Endothelial cell of umbilical vein (primary cell): Measurements from ENCODE around the gene TMC6.

Experiments
- EZH2 ChIP-seq: IDR thresholded peaks from 2 replicates; pipeline ENCODE4 v1.6.1; 2012; ENCODE audit warnings: borderline replicate concordance, low read depth, mild to moderate bottlenecking, moderate library complexity, low read length, inconsistent platforms; ENCODE audit not compliant: severe bottlenecking
- FOS ChIP-seq: IDR thresholded peaks from 2 replicates; pipeline ENCODE4 v1.6.1; 2011; ENCODE audit warnings: mild to moderate bottlenecking, low read length, moderate library complexity, borderline replicate concordance; ENCODE audit not compliant: insufficient read depth
- GATA2 ChIP-seq: IDR thresholded peaks from 2 replicates; pipeline ENCODE4 v1.7.0; 2011; ENCODE audit warnings: low read depth, mild to moderate bottlenecking, moderate library complexity, mixed read lengths, low read length; ENCODE audit not compliant: insufficient read length, insufficient read depth
- JUN ChIP-seq: IDR thresholded peaks from 2 replicates; pipeline ENCODE4 v1.6.1; 2011; ENCODE audit warnings: borderline replicate concordance, low read depth; ENCODE audit not compliant: insufficient read length, insufficient read depth
- POLR2A ChIP-seq: IDR thresholded peaks from 2 replicates; pipeline ENCODE4 v1.6.1; 2012; ENCODE audit warnings: low read depth, mild to moderate bottlenecking, control low read depth, low read length
- POLR2AphosphoS5 ChIP-seq: IDR thresholded peaks from 2 replicates; pipeline ENCODE4 v1.6.1; 2012; ENCODE audit warnings: low read depth, mild to moderate bottlenecking, control low read depth, low read length, moderate library complexity; ENCODE audit not compliant: insufficient read depth
- TF ChIP-seq, protein P1 (sequence below), 2 donors: IDR thresholded peaks; 1 replicate in 1 of 2; 2 replicates in 1 of 2; pipeline ENCODE4 v1.5.1; 2011; ENCODE audit warnings: low read length in 2 of 2, mild to moderate bottlenecking in 2 of 2, moderate library complexity in 2 of 2, control low read depth in 1 of 2, inconsistent platforms in 1 of 2, low read depth in 1 of 2; ENCODE audit not compliant: insufficient read depth in 1 of 2; ENCODE audit errors: extremely low read depth in 1 of 2
- TF ChIP-seq, protein P2 (sequence below): IDR thresholded peaks from 2 replicates; pipeline ENCODE4 v1.6.1; 2011; ENCODE audit not compliant: insufficient read depth, insufficient read length

DNA sequence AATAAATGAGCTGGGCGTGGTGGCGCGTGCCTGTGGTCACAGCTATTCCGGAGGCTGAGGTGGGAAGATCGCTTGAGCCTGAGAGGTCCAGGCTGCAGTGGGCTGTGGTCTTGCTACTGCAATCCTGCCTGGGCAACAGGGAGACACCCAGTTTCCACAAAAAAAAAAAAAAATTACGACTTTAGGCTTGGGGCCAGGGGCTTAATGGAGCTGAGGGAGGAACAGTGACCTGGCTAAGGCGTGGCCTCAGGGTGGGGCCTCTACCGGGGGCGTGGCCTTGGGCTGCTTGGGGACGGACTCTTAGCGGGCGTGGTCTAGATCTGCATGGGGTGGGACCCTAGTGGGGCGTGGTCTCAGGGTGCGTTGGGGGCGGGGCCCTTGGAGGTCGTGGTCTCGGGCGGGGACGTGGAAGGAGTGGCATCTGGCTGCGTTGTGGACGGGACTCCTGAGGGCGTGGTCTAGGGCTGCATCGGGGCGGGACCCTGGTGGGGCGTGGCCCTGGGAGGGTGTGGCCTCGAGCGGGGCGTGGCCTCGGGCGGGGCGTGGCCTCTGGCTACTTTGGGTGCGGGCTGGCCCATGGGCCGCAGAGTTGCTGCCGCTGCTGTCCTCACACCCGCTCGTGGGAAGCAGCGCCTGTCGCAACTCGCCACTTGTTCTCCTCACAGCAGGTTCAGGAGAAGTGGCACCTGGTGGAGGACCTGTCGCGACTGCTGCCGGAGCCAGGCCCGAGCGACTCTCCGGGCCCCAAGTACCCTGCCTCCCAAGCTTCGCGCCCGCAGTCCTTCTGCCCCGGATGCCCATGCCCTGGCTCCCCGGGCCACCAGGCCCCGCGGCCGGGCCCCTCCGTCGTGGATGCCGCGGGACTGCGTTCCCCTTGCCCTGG, 11.9 kb upstream of the TMC6 start:
- TF ChIP-seq POLR2A (peak; percentile 51), POLR2AphosphoS5 (peak; percentile 21), EZH2 (no peak), FOS (no peak), JUN (no peak), GATA2 (no peak)
- TF ChIP-seq, protein P1, sequence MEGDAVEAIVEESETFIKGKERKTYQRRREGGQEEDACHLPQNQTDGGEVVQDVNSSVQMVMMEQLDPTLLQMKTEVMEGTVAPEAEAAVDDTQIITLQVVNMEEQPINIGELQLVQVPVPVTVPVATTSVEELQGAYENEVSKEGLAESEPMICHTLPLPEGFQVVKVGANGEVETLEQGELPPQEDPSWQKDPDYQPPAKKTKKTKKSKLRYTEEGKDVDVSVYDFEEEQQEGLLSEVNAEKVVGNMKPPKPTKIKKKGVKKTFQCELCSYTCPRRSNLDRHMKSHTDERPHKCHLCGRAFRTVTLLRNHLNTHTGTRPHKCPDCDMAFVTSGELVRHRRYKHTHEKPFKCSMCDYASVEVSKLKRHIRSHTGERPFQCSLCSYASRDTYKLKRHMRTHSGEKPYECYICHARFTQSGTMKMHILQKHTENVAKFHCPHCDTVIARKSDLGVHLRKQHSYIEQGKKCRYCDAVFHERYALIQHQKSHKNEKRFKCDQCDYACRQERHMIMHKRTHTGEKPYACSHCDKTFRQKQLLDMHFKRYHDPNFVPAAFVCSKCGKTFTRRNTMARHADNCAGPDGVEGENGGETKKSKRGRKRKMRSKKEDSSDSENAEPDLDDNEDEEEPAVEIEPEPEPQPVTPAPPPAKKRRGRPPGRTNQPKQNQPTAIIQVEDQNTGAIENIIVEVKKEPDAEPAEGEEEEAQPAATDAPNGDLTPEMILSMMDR (IDR thresholded peaks at IDR 0.05; ENCODE audit: extremely low read depth in 1 of 2, insufficient read depth in 1 of 2, low read depth in 1 of 2, low read length in 2 of 2): no peak
- TF ChIP-seq, protein P2, sequence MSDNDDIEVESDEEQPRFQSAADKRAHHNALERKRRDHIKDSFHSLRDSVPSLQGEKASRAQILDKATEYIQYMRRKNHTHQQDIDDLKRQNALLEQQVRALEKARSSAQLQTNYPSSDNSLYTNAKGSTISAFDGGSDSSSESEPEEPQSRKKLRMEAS: no peak
